Measurements from ENCODE around the gene TPM2. TPM values are rescaled to one million over a fixed set of nuclear protein-coding genes. Genes with fewer than 3 reads are reported as not detected.

The TPM2 gene
- total RNA-seq, 2 experiments from 2014 or later = 12.0 to 12.8 TPM

GRCh38 chr9:35708146-35708545 is 18.4 kb upstream of the TPM2 start:
- Mint-ChIP-seq H3K9me3 (ENCODE audit: insufficient read depth) (no peaks in the 10 kb centered on the region), H3K4me1 (ENCODE audit: low read depth) (no peaks in the 10 kb centered on the region), H3K27ac (no peak overlapping the region), H3K4me3 (no peak overlapping the region), H3K27me3 (ENCODE audit: low read depth) (no peaks in the 10 kb centered on the region), H3K36me3 (ENCODE audit: low read depth) (peaks cover 85% of the 10 kb centered on the region)
- ATAC-seq = no peak
- no peak for DNase-seq
- CTCF ChIA-PET = interaction anchor here (1.4 to 5.2 kb wide), 2 partner anchors 12 to 21 kb away, joined by 3 to 39 read pairs; no protein-coding TSS in a partner anchor
- POLR2A ChIA-PET = no interaction called here

GRCh38 chr9:35706951-35707350 is 17.2 kb upstream of the TPM2 start:
- Mint-ChIP-seq H3K4me1 (ENCODE audit: low read depth) (no peaks in the 10 kb centered on the region), H3K27ac (peak overlapping the region; percentile 10), H3K4me3 (no peak overlapping the region), H3K27me3 (ENCODE audit: low read depth) (no peaks in the 10 kb centered on the region), H3K9me3 (ENCODE audit: insufficient read depth) (no peaks in the 10 kb centered on the region), H3K36me3 (ENCODE audit: low read depth) (peaks cover 82% of the 10 kb centered on the region)
- ChIA-PET POLR2A (no interaction called here), CTCF (interaction anchor here (1.5 to 5.2 kb wide), 2 partner anchors 11 to 103 kb away, joined by 4 to 39 read pairs; no protein-coding TSS in a partner anchor)
- ATAC-seq = no peak
- no peak for DNase-seq

GRCh38 chr9:35705836-35706430 is 16.2 kb upstream of the TPM2 start:
- DNase-seq = no peak

GRCh38 chr9:35705372-35705771 is 15.6 kb upstream of the TPM2 start:
- POLR2A ChIA-PET = interaction anchor here (1.3 kb wide), 1 partner anchor 58 kb away, joined by 3 read pairs; no protein-coding TSS in a partner anchor
- CTCF ChIA-PET = interaction anchor here (1.5 to 5.2 kb wide), 2 partner anchors 10 to 102 kb away, joined by 4 to 39 read pairs; no protein-coding TSS in a partner anchor
- H3K36me3 Mint-ChIP-seq (ENCODE audit: low read depth) = peaks cover 67% of the 10 kb centered on the region
- DNase-seq = no peak
- H3K27ac Mint-ChIP-seq = no peak overlapping the region
- no peaks in the 10 kb centered on the region for H3K27me3 Mint-ChIP-seq (ENCODE audit: low read depth)
- no peaks in the 10 kb centered on the region for H3K9me3 Mint-ChIP-seq (ENCODE audit: insufficient read depth)
- ATAC-seq = no peak
- no peak overlapping the region for H3K4me3 Mint-ChIP-seq
- H3K4me1 Mint-ChIP-seq (ENCODE audit: low read depth) = no peaks in the 10 kb centered on the region

More at GRCh38 chr9:35705836-35706430, 16.2 kb upstream of the TPM2 start:
- Mint-ChIP-seq H3K27ac (no peak overlapping the region), H3K27me3 (ENCODE audit: low read depth) (no peaks in the 10 kb centered on the region), H3K36me3 (ENCODE audit: low read depth) (peaks cover 73% of the 10 kb centered on the region), H3K4me3 (no peak overlapping the region), H3K9me3 (ENCODE audit: insufficient read depth) (no peaks in the 10 kb centered on the region), H3K4me1 (ENCODE audit: low read depth) (no peaks in the 10 kb centered on the region)
- ChIA-PET POLR2A (interaction anchor here (1.3 kb wide), 1 partner anchor 59 kb away, joined by 3 read pairs; no protein-coding TSS in a partner anchor), CTCF (interaction anchor here (1.5 to 5.2 kb wide), 2 partner anchors 10 to 102 kb away, joined by 4 to 39 read pairs; no protein-coding TSS in a partner anchor)
- no peak for ATAC-seq

- CTCF ChIA-PET = interaction anchor here (1.2 to 5.2 kb wide), 2 partner anchors 8 to 46 kb away, joined by 3 to 39 read pairs; partner anchors contain the start of gene CCDC107
- Mint-ChIP-seq H3K36me3 (ENCODE audit: low read depth) (peaks cover 61% of the 10 kb centered on the region), H3K27me3 (ENCODE audit: low read depth) (no peaks in the 10 kb centered on the region), H3K27ac (no peak overlapping the region), H3K4me3 (no peak overlapping the region), H3K9me3 (ENCODE audit: insufficient read depth) (no peaks in the 10 kb centered on the region), H3K4me1 (ENCODE audit: low read depth) (no peaks in the 10 kb centered on the region)
- no peak for DNase-seq
- POLR2A ChIA-PET = interaction anchor here (0.8 kb wide), 1 partner anchor 800 kb away, joined by 3 read pairs; no protein-coding TSS in a partner anchor
- no peak for ATAC-seq
Measured at GRCh38 chr9:35703906-35704672, 14.4 kb upstream of the TPM2 start.

- CTCF ChIA-PET = no interaction called here
- POLR2A ChIA-PET = interaction anchor here (0.6 to 1.2 kb wide), 2 partner anchors 8 to 109 kb away, joined by 3 to 4 read pairs; no protein-coding TSS in a partner anchor
- Mint-ChIP-seq H3K36me3 (ENCODE audit: low read depth) (peaks cover 47% of the 10 kb centered on the region), H3K4me3 (no peak overlapping the region), H3K27ac (no peak overlapping the region), H3K4me1 (ENCODE audit: low read depth) (no peaks in the 10 kb centered on the region), H3K27me3 (ENCODE audit: low read depth) (no peaks in the 10 kb centered on the region), H3K9me3 (ENCODE audit: insufficient read depth) (no peaks in the 10 kb centered on the region)
- ATAC-seq (no peak), DNase-seq (no peak)
Measured at GRCh38 chr9:35702696-35703095, 13.0 kb upstream of the TPM2 start.

- ChIA-PET CTCF (interaction anchor here (1.2 to 1.7 kb wide), 2 partner anchors 10 to 37 kb away, joined by 3 read pairs; no protein-coding TSS in a partner anchor), POLR2A (no interaction called here)
- no peaks in the 10 kb centered on the region for H3K27me3 Mint-ChIP-seq (ENCODE audit: low read depth)
Measured at GRCh38 chr9:35700942-35701341, 11.2 kb upstream of the TPM2 start.

GRCh38 chr9:35700031-35700430 is 10.3 kb upstream of the TPM2 start:
- Mint-ChIP-seq H3K4me3 (no peak overlapping the region), H3K4me1 (ENCODE audit: low read depth) (peaks cover 6% of the 10 kb centered on the region), H3K9me3 (ENCODE audit: insufficient read depth) (no peaks in the 10 kb centered on the region), H3K36me3 (ENCODE audit: low read depth) (peaks cover 28% of the 10 kb centered on the region), H3K27me3 (ENCODE audit: low read depth) (no peaks in the 10 kb centered on the region), H3K27ac (no peak overlapping the region)
- ChIA-PET CTCF (interaction anchor here (1.0 kb wide), 1 partner anchor 12 kb away, joined by 3 read pairs; no protein-coding TSS in a partner anchor), POLR2A (interaction anchor here (1.4 kb wide), 1 partner anchor 28 kb away, joined by 3 read pairs; no protein-coding TSS in a partner anchor)
- ATAC-seq (no peak), DNase-seq (no peak)

More at GRCh38 chr9:35700942-35701341, 11.2 kb upstream of the TPM2 start:
- Mint-ChIP-seq H3K36me3 (ENCODE audit: low read depth) (peaks cover 30% of the 10 kb centered on the region), H3K27ac (no peak overlapping the region), H3K4me1 (ENCODE audit: low read depth) (peaks cover 6% of the 10 kb centered on the region), H3K9me3 (ENCODE audit: insufficient read depth) (no peaks in the 10 kb centered on the region), H3K4me3 (no peak overlapping the region)
- DNase-seq = no peak
- ATAC-seq = no peak

- H3K4me1 Mint-ChIP-seq (ENCODE audit: low read depth) = peaks cover 6% of the 10 kb centered on the region
- ChIA-PET CTCF (interaction anchor here (1.0 to 7.1 kb wide), 9 partner anchors 10 to 93 kb away, joined by 3 to 209 read pairs (median 22); partner anchors contain the start of genes ARHGEF39, CCDC107, CREB3 and RMRP), POLR2A (no interaction called here)
- DNase-seq = no peak
- no peak overlapping the region for H3K27ac Mint-ChIP-seq
- no peaks in the 10 kb centered on the region for H3K9me3 Mint-ChIP-seq (ENCODE audit: insufficient read depth)
- H3K36me3 Mint-ChIP-seq (ENCODE audit: low read depth) = peaks cover 11% of the 10 kb centered on the region
- no peaks in the 10 kb centered on the region for H3K27me3 Mint-ChIP-seq (ENCODE audit: low read depth)
- no peak overlapping the region for H3K4me3 Mint-ChIP-seq
- no peak for ATAC-seq
Measured at GRCh38 chr9:35698231-35698630, 8.5 kb upstream of the TPM2 start.

- ChIA-PET CTCF (interaction anchor here (0.9 to 7.1 kb wide), 19 partner anchors 9 to 205 kb away, joined by 3 to 209 read pairs (median 23); partner anchors contain the start of genes ARHGEF39, CCDC107, CD72 and CREB3), POLR2A (interaction anchor here (1.6 kb wide), 1 partner anchor 51 kb away, joined by 5 read pairs; no protein-coding TSS in a partner anchor)
- Mint-ChIP-seq H3K27me3 (ENCODE audit: low read depth) (no peaks in the 10 kb centered on the region), H3K4me1 (ENCODE audit: low read depth) (peaks cover 6% of the 10 kb centered on the region), H3K27ac (no peak overlapping the region), H3K36me3 (ENCODE audit: low read depth) (peaks cover 5% of the 10 kb centered on the region), H3K4me3 (no peak overlapping the region), H3K9me3 (ENCODE audit: insufficient read depth) (no peaks in the 10 kb centered on the region)
- no peak for ATAC-seq
- no peak for DNase-seq
Measured at GRCh38 chr9:35697486-35697885, 7.8 kb upstream of the TPM2 start.

GRCh38 chr9:35696520-35697215 is 6.9 kb upstream of the TPM2 start:
- DNase-seq (peak; percentile 70), ATAC-seq (peak; percentile 93)
- Mint-ChIP-seq H3K4me3 (no peak overlapping the region), H3K27me3 (ENCODE audit: low read depth) (no peaks in the 10 kb centered on the region), H3K4me1 (ENCODE audit: low read depth) (peaks cover 9% of the 10 kb centered on the region), H3K9me3 (ENCODE audit: insufficient read depth) (no peaks in the 10 kb centered on the region), H3K36me3 (ENCODE audit: low read depth) (peaks cover 5% of the 10 kb centered on the region), H3K27ac (peak overlapping the region; percentile 52)
- ChIA-PET CTCF (interaction anchor here (0.6 to 7.1 kb wide), 41 partner anchors 9 to 594 kb away, joined by 3 to 209 read pairs (median 7); partner anchors contain the start of genes ARHGEF39, CA9, CCDC107 and CD72), POLR2A (interaction anchor here (1.0 to 1.6 kb wide), 6 partner anchors 12 to 93 kb away, joined by 3 to 9 read pairs (median 4); partner anchors contain the start of genes CREB3 and TLN1)

Measured in activated CD8-positive, alpha-beta T cell treated with anti-CD3 and anti-CD28 coated beads, Interleukin-2, amount 10 ng/mL, durations not matched to agents 7 days and 5 days (primary cell).